Upper lobe of left lung (tissue), 6 donors: ENCODE data around the gene INTS11. TPM values are rescaled to one million over a fixed set of nuclear protein-coding genes. Genes with fewer than 3 reads are reported as not detected.

ENCODE experiments used
- ATAC-seq, 2 donors: fragments of 200-7000 bp; cut with Tn5 transposase; one replicate each; pipeline ENCODE4 v1.9.1; 2022; ENCODE audit warnings: mild to moderate bottlenecking in 2 of 2, moderate library complexity in 2 of 2; ENCODE audit not compliant: low FRiP score in 2 of 2
- DNase-seq, 2 donors: peaks; one replicate each; pipeline ENCODE4 v3.0.0-alpha.2; 2019 to 2020
- H3K27ac ChIP-seq, 4 donors: fragments of 200-600 bp; sonication (generic); one replicate each; pipeline ENCODE4 v1.5.1; 2016 to 2019
- H3K27me3 ChIP-seq, 4 donors: fragments of 200-600 bp; sonication (generic); one replicate each; pipeline ENCODE4 v1.5.1; 2017 to 2019
- H3K36me3 ChIP-seq, 4 donors: fragments of 200-600 bp; sonication (generic); one replicate each; pipeline ENCODE4 v1.5.1; 2016 to 2019
- H3K4me1 ChIP-seq, 4 donors: fragments of 200-600 bp; sonication (generic); one replicate each; pipeline ENCODE4 v1.5.1; 2018 to 2019
- H3K4me3 ChIP-seq, 4 donors: fragments of 200-600 bp; sonication (generic); one replicate each; pipeline ENCODE4 v1.5.1; 2017 to 2019; ENCODE audit warnings: mild to moderate bottlenecking in 2 of 4, moderate library complexity in 1 of 4
- H3K9me3 ChIP-seq, 4 donors: fragments of 200-600 bp; sonication (generic); one replicate each; pipeline ENCODE4 v1.5.1; 2018 to 2019
- CTCF ChIP-seq, 6 experiments: fragments of 450-650 bp in 4 of 6; fragments of 200-600 bp in 2 of 6; sonication (generic) in 2 of 6; IDR thresholded peaks; one replicate each; pipeline ENCODE4 v1.5.1; 2016 to 2019; ENCODE audit warnings: antibody characterized with exemption in 6 of 6
- EP300 ChIP-seq, 4 donors: sonication (generic); formaldehyde crosslinking; IDR thresholded peaks; one replicate each; pipeline ENCODE4 v1.5.1; 2017; ENCODE audit warnings: antibody characterized with exemption in 4 of 4, control low read depth in 2 of 4
- POLR2A ChIP-seq, 4 donors: fragments of 450-650 bp; IDR thresholded peaks; one replicate each; pipeline ENCODE4 v1.5.1; 2016 to 2017; ENCODE audit warnings: antibody characterized with exemption in 4 of 4, mild to moderate bottlenecking in 2 of 4
- POLR2AphosphoS5 ChIP-seq, 2 donors: sonication (generic); formaldehyde crosslinking; IDR thresholded peaks; one replicate each; pipeline ENCODE4 v1.5.1; 2017; ENCODE audit warnings: antibody characterized with exemption in 2 of 2
- WGBS, 2 donors: methylation state at CpG; one replicate each; pipeline ENCODE4 v1.1.5; 2017 to 2018; 5-methylcytosine and 5-hydroxymethylcytosine counted together
- total RNA-seq, 6 donors: library from RNA; depleted of rRNA in 4 of 6; stranded (reverse); fragments of >200 nt in 4 of 6; gene quantifications; one replicate each; pipeline versions ENCODE4 v1.1.0 to v1.2.1, GENCODE V29; 2016 to 2021
- donor health status: DM: no; HTN: no; CAD: no; lungs with moderate emphysema.
- donor health status: DM: no; HTN: yes; CAD: no; lungs with severe emphysema.

Gene INTS11
- total RNA-seq, 6 donors from 2014 or later: 71.7 to 267 (median 90.5) TPM

DNA sequence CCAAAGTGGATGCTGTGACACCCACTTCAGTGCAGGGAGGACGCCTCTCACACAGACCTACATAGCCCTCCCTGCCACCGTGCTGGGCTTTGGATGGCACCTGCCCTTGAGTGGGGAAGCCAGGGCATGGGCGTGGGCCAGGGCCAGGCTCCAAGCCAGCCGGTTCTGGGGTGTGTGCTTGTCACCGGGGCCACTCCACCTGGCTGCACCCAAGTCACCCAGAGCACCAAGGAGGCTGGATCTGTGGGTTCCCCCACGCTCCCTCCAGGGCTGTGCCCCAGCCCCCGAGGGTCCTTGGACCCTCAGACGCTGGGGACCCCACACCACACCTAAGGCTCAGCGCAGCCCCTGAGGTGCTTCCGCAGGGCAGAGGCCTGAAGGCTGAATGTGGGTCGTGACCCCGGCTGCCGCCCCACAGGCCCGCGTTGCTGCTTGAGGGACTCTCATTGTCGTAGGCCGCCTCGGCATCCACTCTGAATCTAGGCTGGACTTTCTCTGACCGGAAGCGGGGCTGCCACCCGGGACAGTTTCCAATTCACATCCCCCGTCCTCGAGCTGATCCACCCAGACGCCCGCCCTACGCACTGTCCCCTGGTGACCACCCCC is 32.4 kb upstream of the INTS11 start:
- Histone ChIP-seq H3K27me3 (peaks cover 2 to 54% (median 29%) of the 10 kb centered on the region in 4 donors), H3K36me3 (peaks cover 0 to 6% (median 0%) of the 10 kb centered on the region in 4 donors), H3K27ac (peak overlapping the region; percentile 76 to 85 (median 83)), H3K4me1 (peaks cover 41 to 72% (median 62%) of the 10 kb centered on the region in 4 donors), H3K4me3 (peak overlapping the region; percentile 22 to 53 (median 44)), H3K9me3 (no peaks in the 10 kb centered on the region)
- 9 to 33% methylated on average over 8 to 24 of the region's 26 CpGs for WGBS, 2 donors
- no peak for TF ChIP-seq CTCF (IDR thresholded peaks at IDR 0.05)
- TF ChIP-seq EP300 (IDR thresholded peaks at IDR 0.05): no peak
- no peak for TF ChIP-seq POLR2AphosphoS5 (IDR thresholded peaks at IDR 0.05)
- no peak for TF ChIP-seq POLR2A (IDR thresholded peaks at IDR 0.05)
- ATAC-seq: peak in 1 of 2 donors; percentile 12
- DNase-seq: peak in 1 of 2 donors; percentile 83

GRCh38 chr1:1356166-1356795 is 31.8 kb upstream of the INTS11 start:
- peak overlapping the region in 3 of 4 donors; percentile 38 to 53 (median 51) for H3K4me3 ChIP-seq
- peaks cover 40 to 74% (median 65%) of the 10 kb centered on the region in 4 donors for H3K4me1 ChIP-seq
- peaks cover 2 to 54% (median 29%) of the 10 kb centered on the region in 4 donors for H3K27me3 ChIP-seq
- WGBS, 2 donors: 44 to 60% methylated on average over 1 to 5 of the region's 8 CpGs
- TF ChIP-seq CTCF (IDR thresholded peaks at IDR 0.05) (no peak), POLR2AphosphoS5 (IDR thresholded peaks at IDR 0.05) (no peak), POLR2A (IDR thresholded peaks at IDR 0.05) (no peak), EP300 (IDR thresholded peaks at IDR 0.05) (no peak)
- H3K27ac ChIP-seq: peak overlapping the region; percentile 76 to 85 (median 83)
- H3K9me3 ChIP-seq: no peaks in the 10 kb centered on the region
- DNase-seq (no peak), ATAC-seq (no peak)
- peaks cover 0 to 6% (median 0%) of the 10 kb centered on the region in 4 donors for H3K36me3 ChIP-seq

- peak overlapping the region in 3 of 4 donors; percentile 9 to 30 (median 29) for H3K4me3 ChIP-seq
- H3K36me3 ChIP-seq: peaks cover 0 to 6% (median 0%) of the 10 kb centered on the region in 4 donors
- ATAC-seq (no peak), DNase-seq (peak in 1 of 2 donors; percentile 91)
- peaks cover 31 to 69% (median 63%) of the 10 kb centered on the region in 4 donors for H3K4me1 ChIP-seq
- no peaks in the 10 kb centered on the region for H3K9me3 ChIP-seq
- peaks cover 2 to 54% (median 29%) of the 10 kb centered on the region in 4 donors for H3K27me3 ChIP-seq
- no peak for TF ChIP-seq POLR2AphosphoS5 (IDR thresholded peaks at IDR 0.05)
- WGBS, 2 donors: 13% methylated on average over 17 of the region's 52 CpGs; no CpG with 5 or more reads in 1 of the 2 donors
- peak overlapping the region in 2 of 4 donors; percentile 42 to 81 for H3K27ac ChIP-seq
Measured at GRCh38 chr1:1355416-1355815, 31.0 kb upstream of the INTS11 start.

DNA sequence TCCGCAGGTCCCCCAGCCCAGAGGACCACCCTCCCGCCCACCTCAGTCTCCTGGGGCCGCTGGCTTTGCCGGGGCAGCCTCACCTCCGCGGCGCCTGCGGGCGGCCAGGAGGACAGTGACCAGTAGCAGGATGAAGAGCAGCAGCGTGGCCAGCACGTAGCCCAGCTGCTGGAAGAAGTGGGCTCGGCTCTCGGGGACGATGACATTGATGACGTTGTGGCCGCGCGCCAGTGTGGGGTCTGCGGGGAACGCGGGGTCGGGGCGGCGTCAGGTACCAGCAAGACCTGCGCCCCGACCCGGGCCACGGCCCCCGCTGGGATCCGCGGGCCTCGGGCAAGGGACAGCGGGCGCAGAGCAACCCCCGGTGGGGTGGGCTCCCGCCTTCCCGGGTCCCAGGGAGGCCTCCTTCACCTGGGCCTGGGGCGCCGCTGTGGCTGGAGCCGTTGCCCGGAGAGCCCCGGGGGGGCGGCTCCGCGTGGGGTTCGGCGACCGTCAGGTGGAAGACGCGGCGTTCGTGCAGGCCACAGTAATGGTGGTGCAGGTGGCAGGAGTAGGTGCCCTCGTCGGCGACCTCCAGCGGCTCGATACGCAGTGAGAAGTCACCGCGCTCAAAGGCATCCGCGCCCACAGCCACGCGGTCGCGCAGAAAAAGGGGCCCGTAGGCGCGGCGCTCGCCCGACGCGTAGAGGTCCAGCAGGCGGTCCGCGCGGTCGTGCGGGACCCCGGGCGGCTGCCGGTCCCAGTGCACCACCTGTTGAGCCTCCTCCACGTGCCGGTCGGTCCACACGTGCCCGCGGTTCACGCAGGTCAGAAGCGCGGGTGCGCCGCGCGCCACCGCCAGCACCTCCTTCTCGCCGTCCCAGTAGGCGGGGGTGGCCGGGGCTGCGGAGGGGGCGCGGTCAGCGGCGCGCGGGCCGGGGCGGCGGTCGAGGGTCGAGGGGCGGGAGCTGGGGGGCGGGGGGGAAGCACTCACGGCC is 30.1 kb upstream of the INTS11 start:
- peak overlapping the region in 1 of 4 donors; percentile 48 for H3K27ac ChIP-seq
- ATAC-seq (no peak), DNase-seq (peak in 1 of 2 donors; percentile 87)
- H3K4me1 ChIP-seq: peaks cover 30 to 69% (median 57%) of the 10 kb centered on the region in 4 donors
- 42 to 54% methylated on average over 37 to 89 of the region's 116 CpGs for WGBS, 2 donors
- peak overlapping the region in 3 of 4 donors; percentile 9 to 30 (median 29) for H3K4me3 ChIP-seq
- no peaks in the 10 kb centered on the region for H3K9me3 ChIP-seq
- peak in 1 of 4 donors; percentile 5 for TF ChIP-seq POLR2A (IDR thresholded peaks at IDR 0.05)
- no peak for TF ChIP-seq EP300 (IDR thresholded peaks at IDR 0.05)
- peaks cover 0 to 6% (median 0%) of the 10 kb centered on the region in 4 donors for H3K36me3 ChIP-seq
- H3K27me3 ChIP-seq: peaks cover 2 to 54% (median 29%) of the 10 kb centered on the region in 4 donors

DNA sequence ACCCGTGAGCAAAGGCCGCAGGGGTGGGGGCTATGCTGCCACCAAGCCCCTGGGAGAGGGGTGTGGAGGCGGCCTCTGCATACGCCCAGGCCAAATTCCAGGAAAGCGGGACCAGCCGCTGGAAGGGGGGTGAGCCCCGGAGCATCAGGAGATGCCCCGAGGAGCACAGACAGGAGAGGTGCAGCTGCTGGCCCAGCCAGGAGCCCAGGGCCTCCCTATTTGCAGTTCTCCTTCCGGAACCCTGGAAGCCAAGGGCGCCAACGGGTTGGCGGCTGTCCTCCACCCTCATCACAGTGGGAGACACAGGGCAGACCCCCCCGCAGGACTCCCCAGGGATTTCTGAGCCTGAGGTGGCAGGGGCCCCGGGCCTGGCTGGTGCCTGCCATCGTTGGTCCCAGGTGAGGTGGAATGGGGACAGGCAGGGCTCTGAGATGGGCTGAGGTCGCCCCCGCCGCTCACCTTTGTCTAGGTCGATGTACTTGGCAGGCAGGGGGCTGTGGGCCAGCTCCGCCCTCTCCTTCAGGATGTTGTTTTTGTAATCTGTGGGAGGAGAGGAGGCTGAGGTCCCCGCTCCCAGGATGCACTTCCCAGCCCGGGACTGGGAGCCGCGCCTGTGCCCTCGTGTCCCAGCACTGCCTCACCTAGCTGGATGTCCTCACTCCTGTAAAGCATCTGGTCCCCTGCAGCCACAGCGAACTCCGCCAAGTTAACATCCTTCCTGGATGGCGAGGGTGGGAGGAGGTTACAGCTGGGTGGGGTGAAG is 29.1 kb upstream of the INTS11 start:
- TF ChIP-seq CTCF (IDR thresholded peaks at IDR 0.05) (no peak), POLR2AphosphoS5 (IDR thresholded peaks at IDR 0.05) (no peak), POLR2A (IDR thresholded peaks at IDR 0.05) (no peak)
- H3K4me1 ChIP-seq: peaks cover 30 to 66% (median 51%) of the 10 kb centered on the region in 4 donors

More for the DNA sequence above, 29.1 kb upstream of the INTS11 start:
- ATAC-seq (no peak), DNase-seq (peak in 1 of 2 donors; percentile 76)
- Histone ChIP-seq H3K36me3 (peaks cover 0 to 6% (median 0%) of the 10 kb centered on the region in 4 donors), H3K27ac (peak overlapping the region in 2 of 4 donors; percentile 26 to 48), H3K27me3 (peaks cover 2 to 54% (median 29%) of the 10 kb centered on the region in 4 donors), H3K9me3 (no peaks in the 10 kb centered on the region), H3K4me3 (no peak overlapping the region)
- WGBS, 2 donors: 24 to 33% methylated on average over 4 to 26 of the region's 28 CpGs
